Vagina (tissue), 2 donors: ENCODE data around the gene ESYT2.

Source experiments
- POLR2AphosphoS5 ChIP-seq, 2 donors: sonication (generic); formaldehyde crosslinking; IDR thresholded peaks; one replicate each; pipeline ENCODE4 v1.9.0; 2017; ENCODE audit warnings: antibody characterized with exemption in 2 of 2, mild to moderate bottlenecking in 2 of 2, low read depth in 1 of 2; ENCODE audit not compliant: insufficient read depth in 1 of 2
- TF ChIP-seq, protein P1 (sequence below), 3 experiments: fragments of 450-650 bp in 2 of 3; fragments of 200-600 bp in 1 of 3; sonication (generic) in 1 of 3; IDR thresholded peaks; one replicate each; pipeline ENCODE4 v1.5.1; 2017 to 2019; ENCODE audit warnings: antibody characterized with exemption in 3 of 3, mild to moderate bottlenecking in 2 of 3, moderate library complexity in 2 of 3

DNA sequence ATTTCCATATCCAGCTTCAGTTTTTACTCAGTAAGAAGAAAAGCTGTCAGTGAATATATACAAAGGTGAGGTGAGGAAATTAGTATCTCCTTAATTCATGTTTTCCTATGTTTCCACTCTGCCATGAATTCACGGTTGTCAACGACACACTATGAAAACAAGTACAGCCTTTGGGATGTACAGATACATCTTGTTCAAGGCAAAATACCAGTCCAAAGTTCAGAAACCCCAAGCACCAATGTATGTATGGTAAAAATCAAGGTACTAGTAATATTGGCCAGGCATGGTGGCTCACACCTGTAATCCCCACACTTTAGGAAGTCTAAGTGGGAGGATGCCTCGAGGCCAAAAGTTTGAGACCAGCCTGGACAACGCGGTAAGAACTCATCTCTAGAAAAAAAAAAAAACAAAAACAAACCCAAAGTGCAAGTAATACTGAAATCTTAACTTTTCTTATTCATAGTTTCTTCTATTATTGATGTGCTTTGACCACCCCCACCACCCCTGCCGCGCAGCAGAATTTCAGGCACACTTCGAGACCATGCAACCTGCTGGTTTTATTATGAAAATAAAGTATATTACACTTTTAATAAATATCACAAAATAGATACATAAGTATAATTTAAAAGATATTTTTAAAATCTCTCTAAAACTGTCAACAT is 3.5 kb downstream of the ESYT2 start:
- TF ChIP-seq, protein P1, sequence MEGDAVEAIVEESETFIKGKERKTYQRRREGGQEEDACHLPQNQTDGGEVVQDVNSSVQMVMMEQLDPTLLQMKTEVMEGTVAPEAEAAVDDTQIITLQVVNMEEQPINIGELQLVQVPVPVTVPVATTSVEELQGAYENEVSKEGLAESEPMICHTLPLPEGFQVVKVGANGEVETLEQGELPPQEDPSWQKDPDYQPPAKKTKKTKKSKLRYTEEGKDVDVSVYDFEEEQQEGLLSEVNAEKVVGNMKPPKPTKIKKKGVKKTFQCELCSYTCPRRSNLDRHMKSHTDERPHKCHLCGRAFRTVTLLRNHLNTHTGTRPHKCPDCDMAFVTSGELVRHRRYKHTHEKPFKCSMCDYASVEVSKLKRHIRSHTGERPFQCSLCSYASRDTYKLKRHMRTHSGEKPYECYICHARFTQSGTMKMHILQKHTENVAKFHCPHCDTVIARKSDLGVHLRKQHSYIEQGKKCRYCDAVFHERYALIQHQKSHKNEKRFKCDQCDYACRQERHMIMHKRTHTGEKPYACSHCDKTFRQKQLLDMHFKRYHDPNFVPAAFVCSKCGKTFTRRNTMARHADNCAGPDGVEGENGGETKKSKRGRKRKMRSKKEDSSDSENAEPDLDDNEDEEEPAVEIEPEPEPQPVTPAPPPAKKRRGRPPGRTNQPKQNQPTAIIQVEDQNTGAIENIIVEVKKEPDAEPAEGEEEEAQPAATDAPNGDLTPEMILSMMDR (IDR thresholded peaks at IDR 0.05), result no peak
- no peak for TF ChIP-seq POLR2AphosphoS5 (IDR thresholded peaks at IDR 0.05; ENCODE audit: insufficient read depth in 1 of 2, low read depth in 1 of 2)
